T-helper 2 cell treated with Interferon-gamma antibody and Interleukin-4, amounts not matched to agents 5 μg/mL and 100 μg/mL, for 36 hours (primary cell): ENCODE measurements around the gene NLRP2B.
"Not testable (repeated sequence)": the region's sequence is repeated elsewhere in the genome, so short reads cannot be mapped to it uniquely, and the experiment has no call there.

Source experiments
- DNase-seq: peaks from one replicate; pipeline ENCODE4 v3.0.0; 2021; ENCODE audit warnings: low spot score
- H3K27ac Mint-ChIP-seq: one replicate; pipeline ENCODE4 v1.8.0; 2021; ENCODE audit warnings: mild to moderate bottlenecking, mixed read lengths
- H3K27me3 Mint-ChIP-seq: one replicate; pipeline ENCODE4 v1.8.0; 2021; ENCODE audit warnings: low read depth, mixed read lengths
- H3K36me3 Mint-ChIP-seq: one replicate; pipeline ENCODE4 v1.8.0; 2021; ENCODE audit warnings: low read depth, mixed read lengths
- H3K4me1 Mint-ChIP-seq: one replicate; pipeline ENCODE4 v1.8.0; 2021; ENCODE audit warnings: low read depth, mixed read lengths
- H3K4me3 Mint-ChIP-seq: one replicate; pipeline ENCODE4 v1.8.0; 2022; ENCODE audit warnings: mild to moderate bottlenecking, moderate library complexity, mixed read lengths
- H3K9me3 Mint-ChIP-seq: one replicate; pipeline ENCODE4 v1.8.0; 2021; ENCODE audit warnings: mixed read lengths

NLRP2B gene

DNA sequence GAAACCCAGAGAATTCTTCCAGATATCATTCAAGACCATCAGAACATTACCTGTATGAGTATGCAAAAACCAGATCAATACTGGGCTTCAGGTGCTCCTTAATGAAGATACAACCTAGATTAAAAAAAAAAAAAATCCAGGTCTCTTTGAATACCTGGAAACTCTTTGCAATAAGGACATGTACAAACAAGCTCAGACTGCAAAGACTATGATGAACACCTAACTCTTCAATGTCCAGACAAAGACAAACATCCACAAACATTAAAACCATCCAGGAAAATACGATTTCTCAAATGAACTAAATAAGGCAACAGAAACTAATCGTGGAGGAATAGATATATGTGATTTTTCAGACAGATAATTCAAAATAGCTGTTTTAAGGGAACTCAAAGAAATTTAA lies 38.7 kb downstream of the NLRP2B start:
- DNase-seq, result no peak
- H3K27ac Mint-ChIP-seq, result no peak overlapping the region
- no peaks in the 10 kb centered on the region for H3K36me3 Mint-ChIP-seq
- H3K4me3 Mint-ChIP-seq, result no peak overlapping the region
- no peaks in the 10 kb centered on the region for H3K27me3 Mint-ChIP-seq
- no peaks in the 10 kb centered on the region for H3K9me3 Mint-ChIP-seq
- H3K4me1 Mint-ChIP-seq, result no peaks in the 10 kb centered on the region

GRCh38 chrX:57640674-57641016 lies 39.4 kb downstream of the NLRP2B start:
- H3K4me1 Mint-ChIP-seq, result no peaks in the 10 kb centered on the region
- no peak for DNase-seq
- no peak overlapping the region for H3K4me3 Mint-ChIP-seq
- H3K36me3 Mint-ChIP-seq, result no peaks in the 10 kb centered on the region
- no peaks in the 10 kb centered on the region for H3K9me3 Mint-ChIP-seq
- H3K27ac Mint-ChIP-seq, result no peak overlapping the region
- H3K27me3 Mint-ChIP-seq, result no peaks in the 10 kb centered on the region

- not testable (repeated sequence) for H3K27me3 Mint-ChIP-seq, H3K36me3 Mint-ChIP-seq, DNase-seq, H3K4me1 Mint-ChIP-seq, H3K27ac Mint-ChIP-seq, H3K4me3 Mint-ChIP-seq, H3K9me3 Mint-ChIP-seq
Observed at GRCh38 chrX:57629438-57629837, 50.6 kb downstream of the NLRP2B start.
